Bone marrow (tissue), 2 donors: ENCODE data around the gene CIAO3.
A peak's percentile ranks its signal among the peaks of the same experiment; 100 is the strongest.
"Not testable (repeated sequence)": the region's sequence is repeated elsewhere in the genome, so short reads cannot be mapped to it uniquely, and the experiment has no call there.

ENCODE experiments used
- DNase-seq, 2 donors: peaks; one replicate each; lab custom pipeline; 2025; lab: John Stamatoyannopoulos, UW

Gene CIAO3

GRCh38 chr16:740764-741505 is at the start of gene CIAO3:
CIAO3 (minus strand) TSS chr16:740997; CDS start chr16:740985, 12 bp downstream.
- DNase-seq: peak; percentile 52 to 85

GRCh38 chr16:790086-790485 is 49.3 kb upstream of the CIAO3 start:
- DNase-seq: no peak

DNA sequence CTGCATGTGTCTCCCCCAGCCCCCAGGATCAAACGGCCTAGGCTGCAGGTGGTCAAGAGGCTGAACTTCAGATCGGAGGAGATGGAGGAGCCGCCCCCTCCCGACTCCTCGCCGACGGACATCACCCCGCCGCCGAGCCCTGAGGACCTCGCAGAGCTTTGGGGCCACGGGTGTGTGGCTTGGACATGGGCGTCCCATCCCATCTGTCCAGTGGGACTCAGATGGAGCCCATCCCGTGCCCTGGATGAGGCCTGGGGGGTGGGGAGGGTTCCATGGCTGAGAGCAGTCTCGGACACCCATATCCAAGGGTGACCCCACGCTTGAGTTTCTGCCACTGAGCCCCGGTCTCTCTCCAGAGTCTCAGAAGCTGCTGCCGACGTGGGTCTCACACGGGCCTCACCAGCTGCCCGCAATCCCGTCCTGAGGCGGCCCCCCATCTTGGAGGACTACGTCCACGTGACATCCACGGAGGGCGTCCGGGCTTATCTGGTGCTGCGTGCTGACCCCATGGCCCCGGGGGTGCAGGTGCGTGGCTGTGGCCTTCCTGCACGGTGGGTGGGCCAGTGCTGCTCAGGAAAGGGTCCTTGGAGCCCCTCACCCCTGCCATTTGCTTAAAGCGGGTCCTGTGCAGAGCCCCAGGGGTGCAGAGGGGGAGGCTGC is 48.5 kb upstream of the CIAO3 start:
- no peak for DNase-seq

DNA sequence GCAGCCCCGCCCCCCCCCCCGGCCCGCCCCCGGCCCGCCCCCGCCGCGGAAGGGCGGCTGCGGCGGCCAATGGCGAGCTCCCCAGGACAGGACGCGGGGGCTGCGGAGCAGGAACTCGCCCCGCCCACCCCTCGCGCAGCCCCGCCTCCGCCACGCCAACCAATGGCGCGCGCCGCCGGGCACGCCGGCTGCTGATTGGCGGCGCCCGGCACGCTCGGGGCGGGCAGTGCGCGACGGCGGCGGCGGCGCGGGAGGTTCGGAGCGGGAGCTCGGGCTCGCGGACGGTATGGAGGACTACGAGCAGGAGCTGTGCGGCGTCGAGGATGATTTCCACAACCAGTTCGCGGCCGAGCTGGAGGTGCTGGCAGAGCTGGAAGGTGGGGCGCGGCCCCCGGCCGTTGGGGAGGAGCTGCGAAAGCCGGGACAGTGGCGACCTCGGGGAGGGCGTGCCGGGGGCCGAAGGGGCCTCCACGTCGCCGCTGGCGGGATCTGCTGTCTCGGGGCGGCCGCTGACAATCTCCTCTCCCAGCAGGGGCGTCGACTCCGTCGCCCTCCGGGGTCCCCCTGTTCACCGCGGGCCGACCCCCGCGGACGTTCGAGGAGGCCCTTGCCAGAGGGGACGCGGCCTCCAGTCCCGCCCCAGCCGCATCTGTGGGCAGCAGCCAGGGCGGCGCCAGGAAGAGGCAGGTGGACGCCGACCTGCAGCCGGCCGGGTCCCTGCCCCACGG is 47.8 kb upstream of the CIAO3 start, which contains the start of gene CHTF18:
TSS of gene CHTF18 (plus strand) at position 222 of the 728 bp plus-strand sequence. CDS start at position 287, 65 bp downstream.
- peak; percentile 54 to 70 for DNase-seq

DNA sequence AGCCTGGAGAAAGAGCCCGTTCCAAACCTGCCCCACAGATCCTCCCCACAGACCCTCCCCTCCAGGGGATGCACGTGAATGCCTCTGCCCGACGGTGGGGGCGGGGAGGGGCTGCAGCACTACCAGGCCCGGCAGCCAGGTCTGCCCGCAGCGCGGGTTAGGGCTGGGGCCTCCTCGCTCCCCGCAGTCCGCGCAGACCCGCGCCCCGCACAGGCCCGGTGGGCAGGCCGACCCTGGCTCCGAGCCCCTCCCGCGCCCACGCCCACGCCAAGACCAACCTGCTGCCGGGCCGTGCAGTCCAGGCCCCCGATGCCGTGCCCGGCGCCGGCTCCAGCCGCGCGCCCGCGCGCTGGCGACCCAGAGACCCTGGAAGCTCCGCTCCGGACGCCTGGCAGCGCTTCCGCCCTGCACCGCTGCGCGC is 47.2 kb upstream of the CIAO3 start, which contains the start of gene RPUSD1:
TSS of gene RPUSD1 (minus strand) at position 404 of the 421 bp plus-strand sequence. CDS start 644 bp downstream, outside the sequence.
- no peak for DNase-seq

- DNase-seq: no peak
These were observed 46.6 kb upstream of the CIAO3 start for GRCh38 chr16:787321-787966.

- DNase-seq: peak in 1 of 2 donors; percentile 40
These were observed 45.1 kb upstream of the CIAO3 start for GRCh38 chr16:785563-786535.

GRCh38 chr16:784431-784830 is 43.6 kb upstream of the CIAO3 start:
- DNase-seq: no peak

DNA sequence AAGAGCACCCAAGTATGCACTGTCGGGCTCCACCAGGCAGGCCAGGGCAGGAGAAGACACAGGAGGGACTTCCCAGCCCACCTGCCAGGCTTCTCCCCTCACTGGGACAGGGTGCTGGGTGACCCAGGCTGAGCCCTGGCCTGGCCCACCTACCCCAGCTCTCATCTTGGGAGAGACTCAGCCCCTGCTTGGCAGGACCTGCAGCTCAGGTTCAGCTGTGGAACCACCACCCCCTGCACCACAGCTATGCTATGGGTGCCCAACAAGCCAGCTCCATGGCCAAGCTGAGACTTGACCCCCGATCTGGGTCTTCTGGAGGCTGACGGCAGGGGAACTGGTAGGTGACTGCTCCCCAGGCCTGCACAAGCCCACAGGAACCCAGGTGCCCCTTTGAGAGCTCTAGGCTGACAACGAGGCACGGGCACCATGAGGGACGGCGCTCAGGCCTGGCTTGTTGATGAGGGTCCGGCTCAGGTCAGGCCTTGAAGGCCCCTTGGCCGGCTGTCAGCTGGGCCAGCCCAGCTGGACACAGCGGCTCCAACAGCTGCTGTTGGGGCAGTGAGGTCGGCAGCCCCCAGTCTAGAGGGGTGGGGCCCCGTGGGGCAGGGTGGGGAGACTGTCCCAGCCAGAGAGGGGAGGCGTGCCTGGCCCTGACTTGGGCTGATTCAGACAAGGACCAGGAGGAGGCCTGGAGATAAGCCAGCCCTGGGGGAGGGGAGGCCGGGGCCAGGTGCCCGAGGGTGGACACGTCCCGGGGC is 42.8 kb upstream of the CIAO3 start:
- DNase-seq: no peak

DNA sequence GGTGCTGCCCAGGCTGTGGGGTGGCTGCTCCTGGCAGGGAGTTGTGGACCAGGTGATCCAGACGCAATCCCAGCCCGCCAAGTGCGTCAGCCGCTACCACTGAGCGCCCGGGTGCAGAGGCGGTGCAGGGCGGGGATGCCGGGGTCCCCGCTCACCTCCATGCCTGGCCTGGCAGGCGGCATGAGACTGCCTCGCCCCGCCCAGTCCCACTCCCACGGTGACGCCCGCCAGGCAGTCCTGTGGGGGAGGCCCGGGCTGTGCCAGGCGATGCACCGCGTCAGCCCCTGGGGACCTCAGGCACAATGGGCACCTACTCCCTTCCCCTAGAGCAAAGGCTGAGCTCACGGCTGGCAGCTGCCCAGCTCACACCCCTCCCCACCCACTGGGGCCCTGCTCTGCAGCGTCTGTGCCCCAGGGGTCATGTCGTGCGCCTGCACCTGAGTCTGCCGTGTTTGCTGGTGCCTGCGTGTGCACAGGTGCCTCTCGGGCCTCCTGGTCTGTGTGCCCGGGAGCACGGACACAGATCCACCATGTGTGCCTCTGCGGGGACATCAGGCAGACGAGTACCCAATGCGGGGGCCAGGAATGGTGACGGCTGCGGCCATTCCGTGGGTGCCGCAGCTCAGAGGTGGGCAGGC is 42.1 kb upstream of the CIAO3 start:
- no peak for DNase-seq

GRCh38 chr16:782258-782657 is 41.5 kb upstream of the CIAO3 start:
- DNase-seq: no peak

GRCh38 chr16:781346-782010 is 40.7 kb upstream of the CIAO3 start:
- DNase-seq: no peak

DNA sequence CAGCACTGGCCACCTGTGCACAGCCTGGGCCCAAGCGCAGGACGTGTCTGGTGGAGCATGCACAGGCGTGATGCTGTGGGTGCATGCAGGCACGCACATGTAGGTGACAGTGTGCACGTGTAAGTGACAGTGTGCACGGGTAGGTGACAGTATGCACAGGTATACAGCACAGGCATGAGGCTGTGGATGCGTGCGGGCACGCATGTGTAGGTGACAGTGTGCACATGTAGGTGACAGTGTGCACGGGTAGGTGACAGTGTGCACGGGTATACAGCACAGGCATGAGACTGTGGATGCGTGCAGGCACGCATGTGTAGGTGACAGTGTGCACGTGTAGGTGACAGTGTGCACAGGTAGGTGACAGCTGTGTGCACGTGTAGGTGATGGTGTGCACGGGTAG is 39.5 kb upstream of the CIAO3 start:
- DNase-seq: no peak

- DNase-seq: no peak
These were observed 38.8 kb upstream of the CIAO3 start for GRCh38 chr16:779561-779960.

DNA sequence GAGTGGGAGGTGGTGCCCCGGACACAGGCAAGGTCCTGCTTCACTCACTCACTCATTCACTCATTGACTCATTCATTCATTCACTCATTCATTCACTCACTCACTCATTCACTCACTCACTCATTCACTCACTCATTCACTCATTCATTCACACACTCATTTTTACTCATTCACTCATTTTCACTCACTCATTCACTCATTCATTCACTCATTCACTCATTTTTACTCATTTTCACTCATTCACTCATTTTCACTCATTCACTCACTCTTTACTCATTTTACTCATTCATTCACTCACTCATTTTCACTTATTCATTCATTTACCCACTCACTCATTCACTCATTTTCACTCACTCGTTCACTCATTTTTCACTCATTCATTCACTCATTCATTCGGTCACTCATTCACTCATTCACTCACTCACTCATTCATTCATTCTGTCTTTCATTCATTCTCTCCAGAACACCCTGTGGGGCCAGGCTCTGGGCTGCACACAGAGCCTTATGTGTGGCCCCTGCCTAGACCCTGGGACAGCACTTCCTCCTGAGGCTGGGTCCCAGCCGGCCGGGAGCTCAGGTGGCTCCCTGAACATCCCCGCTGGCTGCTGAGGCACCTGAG is 38.2 kb upstream of the CIAO3 start:
- DNase-seq: no peak

- no peak for DNase-seq
These were observed 37.6 kb upstream of the CIAO3 start for GRCh38 chr16:778447-778846.

GRCh38 chr16:777826-778225 is 37.0 kb upstream of the CIAO3 start:
- no peak for DNase-seq

GRCh38 chr16:776824-777223 is 36.0 kb upstream of the CIAO3 start:
- no peak for DNase-seq

- not testable (repeated sequence) for DNase-seq
These were observed 35.5 kb upstream of the CIAO3 start for GRCh38 chr16:776298-776697.
